GM12878 (cell line): ENCODE measurements around the gene SYT1. TPM values are rescaled to one million over a fixed set of nuclear protein-coding genes. Genes with fewer than 3 reads are reported as not detected.

Experiments
- ATAC-seq: fragments of 200-7000 bp; cut with Tn5 transposase; 3 replicates; pipeline ENCODE4 v1.9.1; 2020; ENCODE audit warnings: mild to moderate bottlenecking, moderate library complexity
- BruUV-seq: library from RNA; stranded (reverse); fragments of 400-500 nt; replicated peaks from 2 replicates; lab custom pipeline; 2021; lab: Mats Ljungman, UMichigan
- CTCF ChIA-PET: fragments of 300-600 bp; sonication (Branson Sonifier 250); formaldehyde crosslinking; extraction: SDS; loops from one replicate; lab custom pipeline; 2021; ENCODE audit warnings: inconsistent platforms; lab: Yijun Ruan, JAX
- POLR2A ChIA-PET: fragments of 350-600 bp; formaldehyde crosslinking; extraction: SDS; loops from one replicate; lab custom pipeline; 2021; ENCODE audit warnings: inconsistent platforms; lab: Charles Lee
- RAD21 ChIA-PET: fragments of 300-600 bp; sonication (Branson Sonifier 250); formaldehyde crosslinking; loops from one replicate; lab custom pipeline; 2023; ENCODE audit warnings: antibody characterized with exemption; ENCODE audit not compliant: unreplicated experiment; lab: Charles Lee
- SMC1A ChIA-PET: fragments of 300-600 bp; sonication (Branson Sonifier 250); formaldehyde crosslinking; loops from one replicate; lab custom pipeline; 2023; ENCODE audit not compliant: unreplicated experiment, uncharacterized antibody; lab: Charles Lee
- DNase-seq: peaks from one replicate; pipeline ENCODE4 v3.0.0-alpha.2; 2011; ENCODE audit warnings: low read depth, low spot score
- FAIRE-seq: peaks from 3 replicates; lab custom pipeline; 2011; peaks lifted over from hg19 to GRCh38; lab: Jason Lieb, UNC
- H2AFZ ChIP-seq: 2 replicates; pipeline ENCODE4 v1.6.0; 2011; ENCODE audit warnings: low read depth, low read length, control low read depth; ENCODE audit not compliant: control insufficient read depth
- H3K27ac ChIP-seq: 2 replicates; pipeline ENCODE4 v1.5.1; 2011; ENCODE audit warnings: control low read depth; ENCODE audit not compliant: control insufficient read depth, insufficient read depth
- H3K27me3 ChIP-seq, 2 experiments: replicated peaks in 1 of 2; 2 replicates each; pipeline versions ENCODE4 v1.6.0 to v1.6.1; 2011; ENCODE audit warnings: low read length in 1 of 2; ENCODE audit not compliant: control insufficient read depth in 2 of 2, insufficient read depth in 2 of 2
- H3K36me3 ChIP-seq, 2 experiments: 2 replicates each; pipeline ENCODE4 v1.5.1; 2011; ENCODE audit warnings: low read length in 1 of 2; ENCODE audit not compliant: control insufficient read depth in 2 of 2, insufficient read depth in 2 of 2
- H3K4me1 ChIP-seq: 2 replicates; pipeline ENCODE4 v1.6.1; 2011; ENCODE audit warnings: mild to moderate bottlenecking, low read length, moderate library complexity, mixed read lengths; ENCODE audit not compliant: control insufficient read depth, insufficient read depth
- H3K4me2 ChIP-seq: 2 replicates; pipeline ENCODE4 v1.6.0; 2011; ENCODE audit warnings: control low read depth; ENCODE audit not compliant: control insufficient read depth, insufficient read depth
- H3K4me3 ChIP-seq: fragments of 200-600 bp; sonication (generic); 2 replicates; pipeline ENCODE4 v1.5.1; 2016
- H3K79me2 ChIP-seq: 2 replicates; pipeline ENCODE4 v1.6.0; 2011; ENCODE audit warnings: low read length; ENCODE audit not compliant: control insufficient read depth, insufficient read depth
- H3K9ac ChIP-seq: 2 replicates; pipeline ENCODE4 v1.8.0; 2011; ENCODE audit warnings: low read length, control low read depth, mixed read lengths; ENCODE audit not compliant: control insufficient read depth, insufficient read depth
- H3K9me3 ChIP-seq: replicated peaks from 3 replicates; pipeline ENCODE4 v1.5.1; 2011; ENCODE audit warnings: mild to moderate bottlenecking, low read length; ENCODE audit not compliant: control insufficient read depth, insufficient read depth
- H4K20me1 ChIP-seq: 2 replicates; pipeline ENCODE4 v1.6.0; 2011; ENCODE audit not compliant: control insufficient read depth, insufficient read depth
- CREM ChIP-seq: IDR thresholded peaks from 2 replicates; pipeline ENCODE4 v1.6.1; 2014; ENCODE audit warnings: antibody characterized with exemption, low read depth
- ESRRA ChIP-seq: IDR thresholded peaks from 2 replicates; pipeline ENCODE4 v1.6.1; 2012; ENCODE audit warnings: mild to moderate bottlenecking, low read length, improper control_type of control experiment
- FOXM1 ChIP-seq: IDR thresholded peaks from 2 replicates; pipeline ENCODE4 v1.6.1; 2012; ENCODE audit warnings: low read depth, mild to moderate bottlenecking, inconsistent platforms, low read length, moderate library complexity
- MTA2 ChIP-seq: fragments of 450-650 bp; IDR thresholded peaks from 2 replicates; pipeline ENCODE4 v1.6.1; 2016; ENCODE audit warnings: low read depth, mild to moderate bottlenecking, moderate library complexity
- NR2F1 ChIP-seq: fragments of 450-650 bp; conservative IDR thresholded peaks from 2 replicates; pipeline ENCODE4 v1.6.1; 2017; ENCODE audit warnings: mild to moderate bottlenecking
- SREBF1 ChIP-seq: IDR thresholded peaks from 2 replicates; pipeline ENCODE4 v1.6.1; 2012; ENCODE audit warnings: mild to moderate bottlenecking, low read length
- TCF12 ChIP-seq: IDR thresholded peaks from 2 replicates; pipeline ENCODE4 v1.6.1; 2011; ENCODE audit warnings: low read depth, mild to moderate bottlenecking, low read length
- ZBTB40 ChIP-seq: fragments of 450-650 bp; IDR thresholded peaks from 2 replicates; pipeline ENCODE4 v1.6.1; 2016; ENCODE audit warnings: mild to moderate bottlenecking, moderate library complexity, borderline replicate concordance
- WGBS: methylation state at CpG from one replicate; pipeline ENCODE4 v1.1.6; 2016; ENCODE audit warnings: low lambda C conversion rate; ENCODE audit not compliant: insufficient replicate concordance, insufficient coverage; ENCODE audit errors: missing lambda C conversion rate; 5-methylcytosine and 5-hydroxymethylcytosine counted together
- in situ Hi-C: fragments of 300-500 bp; cut with MboI; formaldehyde crosslinking; loops from 9 replicates; pipeline ENCODE4 v1.14.3; 2018; ENCODE audit warnings: mixed read lengths
- intact Hi-C: fragments of 100-400 bp; cut with micrococcal nuclease; formaldehyde crosslinking; loops from one replicate; pipeline ENCODE4 v1.14.2; 2022; ENCODE audit not compliant: unreplicated experiment
- polyA plus RNA-seq, 11 experiments: library from polyadenylated mRNA; depleted of rRNA in 4 of 11; unstranded in 6 of 11; stranded (reverse) in 5 of 11; fragments of >200 nt; fragmentation: Nextera tagmentation in 4 of 11; fragmentation: Illumina TruSeq in 1 of 11; extraction: Ambion mirVana in 4 of 11; extraction: Trizol in 1 of 11; gene quantifications; 1 replicate in 1 of 11; 2 replicates in 10 of 11; pipeline versions ENCODE4 v1.2.1 to v1.2.3, GENCODE V29; 2011 to 2016; ENCODE audit warnings: inconsistent platforms in 2 of 11, missing spikeins in 2 of 11, low read depth in 1 of 11
- total RNA-seq, 4 experiments: library from RNA; depleted of rRNA in 3 of 4; stranded (reverse); fragments of >200 nt in 3 of 4; fragmentation: Illumina TruSeq in 1 of 4; extraction: Trizol in 1 of 4; gene quantifications; 2 replicates each; pipeline versions ENCODE4 v1.2.1 to v1.2.3, GENCODE V29; 2013 to 2021
- TF ChIP-seq, protein P1 (sequence below): IDR thresholded peaks from 2 replicates; pipeline ENCODE4 v1.6.1; 2012; ENCODE audit warnings: low read depth, low read length, improper control_type of control experiment
- TF ChIP-seq, protein P2 (sequence below): fragments of 450-650 bp; IDR thresholded peaks from 2 replicates; pipeline ENCODE4 v1.6.1; 2014; ENCODE audit warnings: mild to moderate bottlenecking

SYT1 gene
- total and polyA plus RNA-seq, 10 of the 15 experiments (the other 5 are each of a cell fraction or from before 2014, with no cell fraction given): 0.10 to 0.28 TPM; not detected in 8

GRCh38 chr12:79141776-79142175 lies 277.2 kb downstream of the SYT1 start (continued):
- TF ChIP-seq, protein P1, sequence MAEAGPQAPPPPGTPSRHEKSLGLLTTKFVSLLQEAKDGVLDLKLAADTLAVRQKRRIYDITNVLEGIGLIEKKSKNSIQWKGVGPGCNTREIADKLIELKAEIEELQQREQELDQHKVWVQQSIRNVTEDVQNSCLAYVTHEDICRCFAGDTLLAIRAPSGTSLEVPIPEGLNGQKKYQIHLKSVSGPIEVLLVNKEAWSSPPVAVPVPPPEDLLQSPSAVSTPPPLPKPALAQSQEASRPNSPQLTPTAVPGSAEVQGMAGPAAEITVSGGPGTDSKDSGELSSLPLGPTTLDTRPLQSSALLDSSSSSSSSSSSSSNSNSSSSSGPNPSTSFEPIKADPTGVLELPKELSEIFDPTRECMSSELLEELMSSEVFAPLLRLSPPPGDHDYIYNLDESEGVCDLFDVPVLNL: no peak
- TF ChIP-seq FOXM1: no peak

GRCh38 chr12:79143803-79144202 lies 279.2 kb downstream of the SYT1 start:
- no peak for ATAC-seq
- in situ Hi-C loops: no loop called here
- WGBS: 27% methylated on average over 2 of the region's 2 CpGs
- FAIRE-seq: no peak
- CTCF ChIA-PET: interaction anchor here (1.9 kb wide), 1 partner anchor 8 kb away, joined by 4 read pairs; no protein-coding TSS in a partner anchor
- no peak overlapping the region for H3K4me2 ChIP-seq
- TF ChIP-seq, protein P2, sequence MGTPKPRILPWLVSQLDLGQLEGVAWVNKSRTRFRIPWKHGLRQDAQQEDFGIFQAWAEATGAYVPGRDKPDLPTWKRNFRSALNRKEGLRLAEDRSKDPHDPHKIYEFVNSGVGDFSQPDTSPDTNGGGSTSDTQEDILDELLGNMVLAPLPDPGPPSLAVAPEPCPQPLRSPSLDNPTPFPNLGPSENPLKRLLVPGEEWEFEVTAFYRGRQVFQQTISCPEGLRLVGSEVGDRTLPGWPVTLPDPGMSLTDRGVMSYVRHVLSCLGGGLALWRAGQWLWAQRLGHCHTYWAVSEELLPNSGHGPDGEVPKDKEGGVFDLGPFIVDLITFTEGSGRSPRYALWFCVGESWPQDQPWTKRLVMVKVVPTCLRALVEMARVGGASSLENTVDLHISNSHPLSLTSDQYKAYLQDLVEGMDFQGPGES: no peak
- TF ChIP-seq ZBTB40 (no peak), MTA2 (no peak), ESRRA (no peak), SREBF1 (no peak), TCF12 (no peak), NR2F1 (no peak), CREM (no peak)
- no peak overlapping the region for H2AFZ ChIP-seq
- no peak overlapping the region for H3K27ac ChIP-seq
- no peaks in the 10 kb centered on the region for H3K4me1 ChIP-seq
- H3K9ac ChIP-seq: no peak overlapping the region
- H3K27me3 ChIP-seq: no peaks in the 10 kb centered on the region
- intact Hi-C loops: no loop called here
- SMC1A ChIA-PET: no interaction called here
- RAD21 ChIA-PET: no interaction called here
- H3K79me2 ChIP-seq: no peaks in the 10 kb centered on the region
- DNase-seq: no peak
- no peaks in the 10 kb centered on the region for H3K9me3 ChIP-seq
- POLR2A ChIA-PET: no interaction called here
- no peaks in the 10 kb centered on the region for H3K36me3 ChIP-seq
- H4K20me1 ChIP-seq: no peaks in the 10 kb centered on the region
- H3K4me3 ChIP-seq: no peak overlapping the region
- BruUV-seq: no TSS peak
